ENCODE data around the gene CES4A. TPM values are rescaled to one million over a fixed set of nuclear protein-coding genes. Genes with fewer than 3 reads are reported as not detected.

CES4A gene
- total and polyA plus RNA-seq, 9 of the 15 experiments (the other 6 are each of a cell fraction or from before 2014, with no cell fraction given) = 0.09 to 0.13 (median 0.11) TPM; not detected in 6

GRCh38 chr16:66996983-66997358 is 8.6 kb downstream of the CES4A start (continued):
- TF ChIP-seq, protein P1, sequence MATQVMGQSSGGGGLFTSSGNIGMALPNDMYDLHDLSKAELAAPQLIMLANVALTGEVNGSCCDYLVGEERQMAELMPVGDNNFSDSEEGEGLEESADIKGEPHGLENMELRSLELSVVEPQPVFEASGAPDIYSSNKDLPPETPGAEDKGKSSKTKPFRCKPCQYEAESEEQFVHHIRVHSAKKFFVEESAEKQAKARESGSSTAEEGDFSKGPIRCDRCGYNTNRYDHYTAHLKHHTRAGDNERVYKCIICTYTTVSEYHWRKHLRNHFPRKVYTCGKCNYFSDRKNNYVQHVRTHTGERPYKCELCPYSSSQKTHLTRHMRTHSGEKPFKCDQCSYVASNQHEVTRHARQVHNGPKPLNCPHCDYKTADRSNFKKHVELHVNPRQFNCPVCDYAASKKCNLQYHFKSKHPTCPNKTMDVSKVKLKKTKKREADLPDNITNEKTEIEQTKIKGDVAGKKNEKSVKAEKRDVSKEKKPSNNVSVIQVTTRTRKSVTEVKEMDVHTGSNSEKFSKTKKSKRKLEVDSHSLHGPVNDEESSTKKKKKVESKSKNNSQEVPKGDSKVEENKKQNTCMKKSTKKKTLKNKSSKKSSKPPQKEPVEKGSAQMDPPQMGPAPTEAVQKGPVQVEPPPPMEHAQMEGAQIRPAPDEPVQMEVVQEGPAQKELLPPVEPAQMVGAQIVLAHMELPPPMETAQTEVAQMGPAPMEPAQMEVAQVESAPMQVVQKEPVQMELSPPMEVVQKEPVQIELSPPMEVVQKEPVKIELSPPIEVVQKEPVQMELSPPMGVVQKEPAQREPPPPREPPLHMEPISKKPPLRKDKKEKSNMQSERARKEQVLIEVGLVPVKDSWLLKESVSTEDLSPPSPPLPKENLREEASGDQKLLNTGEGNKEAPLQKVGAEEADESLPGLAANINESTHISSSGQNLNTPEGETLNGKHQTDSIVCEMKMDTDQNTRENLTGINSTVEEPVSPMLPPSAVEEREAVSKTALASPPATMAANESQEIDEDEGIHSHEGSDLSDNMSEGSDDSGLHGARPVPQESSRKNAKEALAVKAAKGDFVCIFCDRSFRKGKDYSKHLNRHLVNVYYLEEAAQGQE (IDR thresholded peaks at IDR 0.05; ENCODE audit: borderline replicate concordance) = no peak
- TF ChIP-seq, protein P1 (CRISPR knock-in tag; IDR thresholded peaks at IDR 0.05; ENCODE audit: low read depth) = no peak
- TF ChIP-seq LARP7 (IDR thresholded peaks at IDR 0.05) = no peak
- no peak for TF ChIP-seq SRSF3 (IDR thresholded peaks at IDR 0.05; ENCODE audit: insufficient read depth, low read length)
- TF ChIP-seq MYC (IDR thresholded peaks at IDR 0.05; ENCODE audit: low read depth, low read length) = no peak
- no peak for TF ChIP-seq MYC (CRISPR knock-in tag; IDR thresholded peaks at IDR 0.05; ENCODE audit: borderline replicate concordance, low read depth)
- TF ChIP-seq CBX2 (IDR thresholded peaks at IDR 0.05; ENCODE audit: insufficient read depth, low read length, poor library complexity, severe bottlenecking) = no peak

All from K562 (cell line).